Heart left ventricle (tissue), 16 donors: ENCODE data around the gene MATN1. TPM values are rescaled to one million over a fixed set of nuclear protein-coding genes. Genes with fewer than 3 reads are reported as not detected.

Source experiments
- ATAC-seq, 4 donors: fragments of 200-7000 bp; cut with Tn5 transposase; one replicate each; pipeline ENCODE4 v1.9.1; 2020 to 2022; ENCODE audit warnings: moderate library complexity in 4 of 4, mild to moderate bottlenecking in 3 of 4, moderate number of reproducible peaks in 1 of 4
- DNase-seq, 5 donors: peaks; one replicate each; pipeline ENCODE4 v3.0.0-alpha.2; 2020
- H3K27ac ChIP-seq, 12 donors: fragments of 200-600 bp; sonication (generic) in 4 of 12; one replicate each; pipeline versions ENCODE4 v1.5.0 to v1.8.0; 2016 to 2022; ENCODE audit warnings: mild to moderate bottlenecking in 2 of 12
- H3K27me3 ChIP-seq, 9 donors: fragments of 200-600 bp; sonication (generic) in 2 of 9; one replicate each; pipeline versions ENCODE4 v1.5.1 to v1.8.0; 2016 to 2022; ENCODE audit warnings: mild to moderate bottlenecking in 3 of 9
- H3K36me3 ChIP-seq, 9 donors: fragments of 200-600 bp; sonication (generic) in 2 of 9; one replicate each; pipeline versions ENCODE4 v1.5.0 to v1.8.0; 2018 to 2022; ENCODE audit warnings: mild to moderate bottlenecking in 2 of 9
- H3K4me1 ChIP-seq, 12 donors: fragments of 200-600 bp; sonication (generic) in 4 of 12; one replicate each; pipeline versions ENCODE4 v1.5.0 to v1.8.0; 2016 to 2022; ENCODE audit warnings: mild to moderate bottlenecking in 3 of 12
- H3K4me3 ChIP-seq, 12 donors: fragments of 200-600 bp; sonication (generic) in 4 of 12; one replicate each; pipeline versions ENCODE4 v1.5.0 to v1.8.0; 2017 to 2022; ENCODE audit warnings: mild to moderate bottlenecking in 9 of 12, moderate library complexity in 4 of 12
- H3K9me3 ChIP-seq, 12 donors: fragments of 200-600 bp; sonication (generic) in 4 of 12; one replicate each; pipeline versions ENCODE4 v1.5.0 to v1.8.0; 2016 to 2022; ENCODE audit warnings: mild to moderate bottlenecking in 1 of 12
- POLR2A ChIP-seq, 2 donors: fragments of 450-650 bp; IDR thresholded peaks; one replicate each; pipeline ENCODE4 v1.6.1; 2017; ENCODE audit warnings: antibody characterized with exemption in 2 of 2, mild to moderate bottlenecking in 2 of 2, moderate library complexity in 2 of 2
- WGBS, 4 donors: extraction: QIAGEN DNeasy Blood & Tissue Kit in 2 of 4; methylation state at CpG; one replicate each; pipeline versions ENCODE4 v1.1.5 to v1.1.7; 2013 to 2018; 5-methylcytosine and 5-hydroxymethylcytosine counted together
- intact Hi-C, 10 donors: fragments of 100-400 bp; cut with DNase I; formaldehyde crosslinking; loops; one replicate each; pipeline versions ENCODE4 v1.11.1 to v1.14.2; 2022
- polyA plus RNA-seq, 2 donors: library from polyadenylated mRNA; stranded (reverse); fragments of 200-250 nt; gene quantifications; one replicate each; pipeline ENCODE4 v1.2.3, GENCODE V29; 2013
- total RNA-seq, 9 donors: library from RNA; depleted of rRNA in 2 of 9; stranded (reverse); fragments of >200 nt in 2 of 9; fragmentation: NEBNext Ultra II Directional in 3 of 9; extraction: Animal tissue kit (Norgen Biotek cat#: 25700) in 3 of 9; gene quantifications; one replicate each; pipeline versions ENCODE4 v1.1.0 to v1.2.4, GENCODE V29; 2016 to 2023
- TF ChIP-seq, protein P1 (sequence below), 12 donors: fragments of 200-600 bp; sonication (generic) in 4 of 12; IDR thresholded peaks; one replicate each; pipeline versions ENCODE4 v1.5.0 to v1.8.0; 2018 to 2022; ENCODE audit warnings: antibody characterized with exemption in 12 of 12, mild to moderate bottlenecking in 5 of 12
- donor health status: ischemic (EF 13 %, LVEDD 7.1; RV severe dilation, severe dysfunction).
- donor health status: healthy with polysubstance abuse.
- donor health status: DM: no; HTN: yes; CAD: no.
- donor health status: DM: no; HTN: no; CAD: no.
- donor health status: ischemic (EF 25% LVEDD 6.9; RV normal size, moderate dysfunction).
- donor health status: ischemic (EF 25% LVEDD 5.7; RV mildly dilated, moderate dysfunction).
- donor health status: healthy.
- donor health status: DM: yes; HTN: yes; CAD: no.
- donor health status: ischemic (EF 35%, LVEDD 5.7; RV mildly dilated, moderate dysfunction).
- donor health status: nonischemic (EF 11% LVEDD 7.7; RV severe dilation, severe dysfunction).
- donor health status: DM: yes; HTN: yes; CAD: no.
- donor health status: PGD.
- donor health status: ischemic (EF 29% LVEDD 5.4; RV normal size, mild dysfunction).
- donor health status: nonischemic (EF 23%, LVEDD 6.1; RV moderate dilation, normal function).

The MATN1 gene
- total and polyA plus RNA-seq, 11 donors, result 0.67 TPM; not detected in 10

GRCh38 chr1:30739601-30740000, 16.2 kb upstream of the MATN1 start:
- intact Hi-C loops, result no loop called here
- Histone ChIP-seq H3K27ac (no peak overlapping the region), H3K9me3 (no peaks in the 10 kb centered on the region), H3K27me3 (peaks cover 0 to 11% (median 0%) of the 10 kb centered on the region in 9 donors), H3K36me3 (peaks cover 0 to 76% (median 0%) of the 10 kb centered on the region in 9 donors), H3K4me1 (peaks cover 0 to 42% (median 0%) of the 10 kb centered on the region in 12 donors), H3K4me3 (no peak overlapping the region)
- ATAC-seq (no peak), DNase-seq (no peak)
- WGBS, 4 donors, result 80 to 85% (median 81%) methylated on average over 5 to 8 of the region's 8 CpGs
- TF ChIP-seq, protein P1, sequence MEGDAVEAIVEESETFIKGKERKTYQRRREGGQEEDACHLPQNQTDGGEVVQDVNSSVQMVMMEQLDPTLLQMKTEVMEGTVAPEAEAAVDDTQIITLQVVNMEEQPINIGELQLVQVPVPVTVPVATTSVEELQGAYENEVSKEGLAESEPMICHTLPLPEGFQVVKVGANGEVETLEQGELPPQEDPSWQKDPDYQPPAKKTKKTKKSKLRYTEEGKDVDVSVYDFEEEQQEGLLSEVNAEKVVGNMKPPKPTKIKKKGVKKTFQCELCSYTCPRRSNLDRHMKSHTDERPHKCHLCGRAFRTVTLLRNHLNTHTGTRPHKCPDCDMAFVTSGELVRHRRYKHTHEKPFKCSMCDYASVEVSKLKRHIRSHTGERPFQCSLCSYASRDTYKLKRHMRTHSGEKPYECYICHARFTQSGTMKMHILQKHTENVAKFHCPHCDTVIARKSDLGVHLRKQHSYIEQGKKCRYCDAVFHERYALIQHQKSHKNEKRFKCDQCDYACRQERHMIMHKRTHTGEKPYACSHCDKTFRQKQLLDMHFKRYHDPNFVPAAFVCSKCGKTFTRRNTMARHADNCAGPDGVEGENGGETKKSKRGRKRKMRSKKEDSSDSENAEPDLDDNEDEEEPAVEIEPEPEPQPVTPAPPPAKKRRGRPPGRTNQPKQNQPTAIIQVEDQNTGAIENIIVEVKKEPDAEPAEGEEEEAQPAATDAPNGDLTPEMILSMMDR (IDR thresholded peaks at IDR 0.05), result no peak
- TF ChIP-seq POLR2A (IDR thresholded peaks at IDR 0.05), result no peak

DNA sequence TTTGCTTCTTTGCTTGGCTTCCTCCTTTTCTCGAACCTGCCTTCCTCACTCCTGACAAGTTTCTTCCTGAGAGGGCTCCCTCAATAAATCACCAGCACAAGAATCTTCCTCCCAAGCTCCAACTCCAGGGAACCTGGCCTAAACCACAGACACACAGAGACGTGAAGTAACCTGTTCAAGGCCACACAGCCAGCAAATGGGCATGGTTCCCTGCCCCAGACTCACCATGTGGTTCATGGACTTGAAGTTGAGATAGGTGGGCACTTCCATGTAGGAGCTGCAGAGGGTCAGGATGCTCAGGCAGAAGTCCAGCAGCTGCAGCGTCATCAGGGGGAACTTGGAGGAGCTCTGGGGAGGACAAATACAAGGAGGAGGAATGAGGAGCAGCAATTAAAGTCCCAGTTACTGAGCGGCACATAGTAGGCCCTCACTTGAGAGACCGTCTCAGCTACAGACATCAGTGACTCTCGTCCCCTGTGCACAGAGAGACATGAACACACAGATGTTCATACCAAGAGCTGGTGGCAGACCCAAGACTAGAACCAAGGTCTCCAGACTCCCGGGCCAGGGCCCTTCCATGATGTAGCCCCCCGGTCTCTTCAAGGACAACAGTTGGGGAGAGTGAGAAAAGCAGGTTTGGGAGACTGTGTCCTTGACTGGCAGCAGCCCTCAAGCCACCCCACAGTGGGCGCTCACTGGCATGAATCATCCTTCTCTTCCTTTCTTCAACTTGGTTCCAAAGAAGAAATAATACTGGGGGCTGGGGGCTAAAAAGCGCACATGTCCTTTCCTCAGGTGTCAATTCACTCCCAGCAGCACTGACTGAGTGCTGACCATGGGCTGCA, 15.6 kb upstream of the MATN1 start:
- no peak overlapping the region for H3K4me3 ChIP-seq
- peaks cover 0 to 83% (median 0%) of the 10 kb centered on the region in 9 donors for H3K36me3 ChIP-seq
- H3K27me3 ChIP-seq, result peaks cover 0 to 11% (median 0%) of the 10 kb centered on the region in 9 donors
- WGBS, 4 donors, result 88 to 92% (median 90%) methylated on average over 10 of the region's 10 CpGs
- H3K27ac ChIP-seq, result no peak overlapping the region
- ATAC-seq (no peak), DNase-seq (no peak)
- H3K9me3 ChIP-seq, result no peaks in the 10 kb centered on the region
- intact Hi-C loops, result no loop called here
- TF ChIP-seq, protein P1 (IDR thresholded peaks at IDR 0.05), result no peak
- TF ChIP-seq POLR2A (IDR thresholded peaks at IDR 0.05), result no peak
- peaks cover 0 to 35% (median 0%) of the 10 kb centered on the region in 12 donors for H3K4me1 ChIP-seq

- TF ChIP-seq, protein P1 (IDR thresholded peaks at IDR 0.05), result no peak
- no peak for TF ChIP-seq POLR2A (IDR thresholded peaks at IDR 0.05)
- DNase-seq (no peak), ATAC-seq (no peak)
- intact Hi-C loops, result no loop called here
- Histone ChIP-seq H3K4me3 (no peak overlapping the region), H3K27me3 (peaks cover 0 to 11% (median 0%) of the 10 kb centered on the region in 9 donors), H3K9me3 (no peaks in the 10 kb centered on the region), H3K27ac (no peak overlapping the region), H3K4me1 (peaks cover 0 to 28% (median 0%) of the 10 kb centered on the region in 12 donors), H3K36me3 (peaks cover 0 to 91% (median 0%) of the 10 kb centered on the region in 9 donors)
- WGBS, 4 donors, result 78 to 87% (median 84%) methylated on average over 5 of the region's 5 CpGs
Measured at GRCh38 chr1:30738040-30738714, 14.8 kb upstream of the MATN1 start.
